Measurements from ENCODE around the gene NVL. TPM values are rescaled to one million over a fixed set of nuclear protein-coding genes. Genes with fewer than 3 reads are reported as not detected.
"Not testable (repeated sequence)": the region's sequence is repeated elsewhere in the genome, so short reads cannot be mapped to it uniquely, and the experiment has no call there.

NVL gene
- total and polyA plus RNA-seq, 8 donors, result 9.6 to 35.9 (median 12.3) TPM

DNA sequence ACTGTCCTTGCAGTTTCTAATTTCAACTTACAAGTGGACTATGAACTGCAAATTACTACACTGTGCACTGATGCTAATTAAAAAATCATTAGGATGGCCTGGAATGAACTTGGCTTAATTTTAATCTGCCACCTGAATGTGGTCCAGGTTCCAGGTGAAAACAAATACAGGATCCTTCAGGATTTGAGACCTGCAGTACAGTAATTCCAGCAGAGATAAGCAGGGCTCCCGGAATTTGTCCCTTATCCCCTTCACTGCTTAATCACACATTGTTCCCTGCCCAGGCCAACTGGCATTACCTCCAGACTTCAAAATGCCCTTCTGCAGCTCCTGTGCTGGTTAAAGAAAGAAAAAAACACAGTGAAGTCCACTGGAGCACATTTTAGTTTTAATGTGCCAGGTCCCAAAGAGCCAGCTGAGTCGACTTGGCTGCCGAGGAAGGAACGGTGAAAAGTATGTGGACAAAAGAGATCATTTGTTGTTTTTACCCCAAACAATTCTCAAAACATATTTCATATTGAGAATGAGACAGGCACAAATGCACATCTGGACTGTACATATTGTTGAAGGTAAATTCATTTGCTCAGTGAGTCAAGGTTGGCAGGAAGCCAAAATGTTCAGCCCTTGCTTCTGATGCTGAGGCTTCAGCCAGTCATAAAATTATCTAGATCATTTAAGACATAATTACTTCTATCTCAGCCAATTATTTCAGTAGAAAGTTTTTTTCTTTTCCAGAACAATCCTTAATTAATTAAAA lies 118.6 kb downstream of the NVL start:
- TF ChIP-seq, protein P1, sequence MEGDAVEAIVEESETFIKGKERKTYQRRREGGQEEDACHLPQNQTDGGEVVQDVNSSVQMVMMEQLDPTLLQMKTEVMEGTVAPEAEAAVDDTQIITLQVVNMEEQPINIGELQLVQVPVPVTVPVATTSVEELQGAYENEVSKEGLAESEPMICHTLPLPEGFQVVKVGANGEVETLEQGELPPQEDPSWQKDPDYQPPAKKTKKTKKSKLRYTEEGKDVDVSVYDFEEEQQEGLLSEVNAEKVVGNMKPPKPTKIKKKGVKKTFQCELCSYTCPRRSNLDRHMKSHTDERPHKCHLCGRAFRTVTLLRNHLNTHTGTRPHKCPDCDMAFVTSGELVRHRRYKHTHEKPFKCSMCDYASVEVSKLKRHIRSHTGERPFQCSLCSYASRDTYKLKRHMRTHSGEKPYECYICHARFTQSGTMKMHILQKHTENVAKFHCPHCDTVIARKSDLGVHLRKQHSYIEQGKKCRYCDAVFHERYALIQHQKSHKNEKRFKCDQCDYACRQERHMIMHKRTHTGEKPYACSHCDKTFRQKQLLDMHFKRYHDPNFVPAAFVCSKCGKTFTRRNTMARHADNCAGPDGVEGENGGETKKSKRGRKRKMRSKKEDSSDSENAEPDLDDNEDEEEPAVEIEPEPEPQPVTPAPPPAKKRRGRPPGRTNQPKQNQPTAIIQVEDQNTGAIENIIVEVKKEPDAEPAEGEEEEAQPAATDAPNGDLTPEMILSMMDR (IDR thresholded peaks at IDR 0.05), result no peak
- FAIRE-seq (no peak), DNase-seq (peak in 4 of 6 donors; percentile 33 to 50 (median 36)), ATAC-seq (peak; percentile 60 to 88 (median 66))
- Histone ChIP-seq H3K9me3 (no peaks in the 10 kb centered on the region), H3K27ac (peak overlapping the region in 2 of 4 donors; percentile 27 to 34), H3K27me3 (no peaks in the 10 kb centered on the region), H3K36me3 (no peaks in the 10 kb centered on the region), H3K4me1 (peaks cover 0 to 18% (median 0%) of the 10 kb centered on the region in 3 donors), H3K4me3 (no peak overlapping the region)
- 8 to 15% methylated on average over 4 of the region's 4 CpGs for WGBS, 2 donors
- intact Hi-C loops (cut with DNase I), result no loop called here

DNA sequence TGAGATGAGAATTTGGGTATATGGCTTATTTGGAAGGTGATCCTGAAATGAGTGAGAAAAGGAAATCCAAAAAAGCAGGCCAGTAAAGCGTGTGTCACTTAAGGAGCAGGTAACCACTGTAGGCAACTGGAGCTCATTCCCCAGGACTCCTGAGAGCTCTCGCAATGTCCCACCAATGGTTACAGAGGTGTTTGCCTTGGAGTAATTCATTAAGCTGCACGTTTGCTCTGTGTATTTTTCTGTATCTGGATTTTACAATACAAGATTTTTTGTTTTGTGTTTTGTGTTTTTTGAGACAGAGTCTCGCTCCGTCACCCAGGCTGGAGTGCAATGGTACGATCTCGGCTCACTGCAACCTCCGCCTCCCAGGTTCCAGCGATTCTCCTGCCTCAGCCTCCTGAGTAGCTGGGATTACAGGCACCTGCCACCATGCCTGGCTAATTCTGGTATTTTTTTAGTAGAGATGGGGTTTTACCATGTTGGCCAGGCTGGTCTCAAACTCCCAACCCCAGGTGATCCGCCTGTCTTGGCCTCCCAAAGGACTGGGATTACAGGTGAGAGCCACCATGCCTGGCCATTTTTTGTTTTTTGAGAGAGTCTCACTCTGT lies 123.9 kb downstream of the NVL start:
- H3K4me3 ChIP-seq; H3K9me3 ChIP-seq; ATAC-seq; H3K36me3 ChIP-seq; FAIRE-seq; intact Hi-C loops (cut with DNase I); H3K4me1 ChIP-seq; DNase-seq; H3K27ac ChIP-seq; H3K27me3 ChIP-seq: not testable (repeated sequence)
- WGBS, 2 donors, result 67 to 77% methylated on average over 10 of the region's 10 CpGs

DNA sequence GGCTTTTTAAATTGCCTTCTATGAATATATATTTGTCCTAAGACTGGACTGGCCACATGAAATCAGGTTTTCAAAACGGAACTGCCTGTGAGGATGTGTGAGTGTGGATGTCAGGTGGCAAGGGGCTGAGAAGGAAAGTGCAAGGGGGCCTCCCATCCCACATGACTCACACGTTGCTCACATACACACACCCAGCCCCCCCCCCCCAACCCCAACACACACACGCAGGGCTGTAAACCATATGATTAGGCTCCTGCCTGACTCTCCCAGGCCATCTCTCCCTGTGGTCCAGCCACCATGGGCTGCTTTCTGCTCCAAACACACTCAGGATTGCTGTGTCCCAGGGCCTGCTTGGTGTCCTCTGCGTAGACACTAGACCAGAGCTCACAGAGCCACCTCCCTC lies 124.5 kb downstream of the NVL start:
- DNase-seq (no peak), ATAC-seq (peak in 3 of 4 donors; percentile 18 to 34 (median 31)), FAIRE-seq (no peak)
- WGBS, 2 donors, result 43 to 52% methylated on average over 4 of the region's 4 CpGs
- peaks cover 0 to 4% (median 4%) of the 10 kb centered on the region in 3 donors for H3K4me1 ChIP-seq
- no peak overlapping the region for H3K4me3 ChIP-seq
- H3K27me3 ChIP-seq, result no peaks in the 10 kb centered on the region
- intact Hi-C loops (cut with DNase I), result no loop called here
- no peak overlapping the region for H3K27ac ChIP-seq
- no peaks in the 10 kb centered on the region for H3K36me3 ChIP-seq
- TF ChIP-seq, protein P1 (IDR thresholded peaks at IDR 0.05), result no peak
- H3K9me3 ChIP-seq, result no peaks in the 10 kb centered on the region

DNA sequence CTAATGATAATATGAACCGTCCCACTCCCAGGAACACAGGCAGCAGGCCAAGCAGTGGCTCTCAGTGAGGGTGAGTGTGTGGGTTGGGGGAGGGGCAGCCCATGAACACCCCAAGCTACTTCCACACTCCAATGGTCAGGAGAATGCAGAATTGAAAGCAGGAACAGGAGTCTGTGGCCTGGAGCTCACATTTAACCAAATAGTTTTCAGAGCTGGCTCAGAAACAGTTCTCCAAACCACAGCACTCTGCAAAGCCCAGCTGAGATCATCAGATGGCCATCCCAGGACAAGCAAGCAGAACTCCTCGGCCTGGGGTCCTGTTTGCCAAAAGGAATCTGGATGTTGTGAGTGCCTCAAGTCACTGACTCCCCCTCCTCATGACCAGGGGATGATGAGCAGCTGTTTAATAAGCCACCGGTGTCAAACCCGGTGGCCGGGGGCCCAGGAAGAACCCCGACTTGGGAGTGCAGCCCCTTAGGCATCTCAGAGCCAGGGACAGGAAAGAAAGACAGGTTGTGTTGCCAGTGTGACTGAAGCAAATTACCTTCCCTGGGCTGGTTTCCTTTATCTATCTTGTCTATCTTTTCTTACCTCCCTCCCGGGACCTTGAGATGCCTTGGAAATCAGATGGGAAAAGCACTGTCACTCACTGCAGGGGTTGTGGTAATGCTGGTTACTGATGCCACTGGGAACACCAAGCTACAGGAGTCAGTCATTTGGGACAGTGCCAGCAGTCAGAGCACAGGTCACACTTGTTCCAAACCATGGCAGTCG lies 126.5 kb downstream of the NVL start:
- FAIRE-seq, result no peak
- TF ChIP-seq, protein P1 (IDR thresholded peaks at IDR 0.05), result no peak
- H3K27ac ChIP-seq, result no peak overlapping the region

DNA sequence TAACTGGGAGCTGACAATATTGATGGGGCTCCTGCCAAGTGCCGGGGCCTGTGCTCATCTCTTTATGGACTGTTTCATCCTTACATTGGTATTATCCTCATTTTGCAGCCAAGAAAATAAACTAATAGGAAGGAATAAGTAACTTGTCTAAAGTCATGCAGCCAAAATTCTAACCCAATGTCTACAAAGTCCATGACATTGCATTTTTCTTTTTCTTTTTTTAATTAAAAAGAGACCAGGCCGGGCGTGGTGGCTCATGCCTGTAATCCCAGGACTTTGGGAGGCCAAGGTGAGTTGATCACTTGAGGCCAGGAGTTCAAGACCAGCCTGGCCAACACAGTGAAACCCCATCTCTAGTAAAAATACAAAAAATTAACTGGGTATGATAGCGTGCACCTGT lies 128.1 kb downstream of the NVL start:
- TF ChIP-seq, protein P1 (IDR thresholded peaks at IDR 0.05), result no peak
- H3K9me3 ChIP-seq, result no peaks in the 10 kb centered on the region
- no peak for ATAC-seq
- H3K27me3 ChIP-seq, result no peaks in the 10 kb centered on the region
- H3K36me3 ChIP-seq, result no peaks in the 10 kb centered on the region
- intact Hi-C loops (cut with DNase I), result no loop called here
- no peak for DNase-seq
- H3K4me1 ChIP-seq, result peaks cover 0 to 4% (median 4%) of the 10 kb centered on the region in 3 donors
- FAIRE-seq, result no peak
- H3K4me3 ChIP-seq, result no peak overlapping the region
- no peak overlapping the region for H3K27ac ChIP-seq
- 91 to 93% methylated on average over 4 of the region's 4 CpGs for WGBS, 2 donors

More for the DNA sequence above, 126.5 kb downstream of the NVL start:
- no peaks in the 10 kb centered on the region for H3K9me3 ChIP-seq
- peaks cover 0 to 4% (median 4%) of the 10 kb centered on the region in 3 donors for H3K4me1 ChIP-seq
- WGBS, 2 donors, result 58 to 65% methylated on average over 8 of the region's 8 CpGs
- DNase-seq (peak in 2 of 6 donors; percentile 35 to 52), ATAC-seq (peak; percentile 11 to 81 (median 50))
- H3K27me3 ChIP-seq, result no peaks in the 10 kb centered on the region
- no peak overlapping the region for H3K4me3 ChIP-seq
- intact Hi-C loops (cut with DNase I), result no loop called here
- no peaks in the 10 kb centered on the region for H3K36me3 ChIP-seq
